Measurements from ENCODE around the gene TNC.

TNC gene

GRCh38 chr9:115005322-115005721, 112.6 kb downstream of the TNC start:
- FAIRE-seq, result no peak

- FAIRE-seq, result no peak
These were observed 113.4 kb downstream of the TNC start for GRCh38 chr9:115004545-115004944.

- no peak for FAIRE-seq
These were observed 115.4 kb downstream of the TNC start for GRCh38 chr9:115002371-115003120.

- FAIRE-seq, result no peak
These were observed 117.7 kb downstream of the TNC start for GRCh38 chr9:115000217-115000639.

GRCh38 chr9:114998326-114998725, 119.6 kb downstream of the TNC start:
- FAIRE-seq, result no peak

- no peak for FAIRE-seq
These were observed 122.2 kb downstream of the TNC start for GRCh38 chr9:114995681-114996221.

- no peak for FAIRE-seq
These were observed 123.2 kb downstream of the TNC start for GRCh38 chr9:114994768-114995167.

- no peak for FAIRE-seq
These were observed 126.1 kb downstream of the TNC start for GRCh38 chr9:114991861-114992260.

- FAIRE-seq, result no peak
These were observed 127.1 kb downstream of the TNC start for GRCh38 chr9:114990901-114991300.

GRCh38 chr9:114989600-114990410, 128.2 kb downstream of the TNC start:
- FAIRE-seq, result no peak

GRCh38 chr9:114988962-114989599, 128.9 kb downstream of the TNC start:
- FAIRE-seq, result no peak

GRCh38 chr9:114987116-114987515, 130.8 kb downstream of the TNC start:
- no peak for FAIRE-seq

- FAIRE-seq, result no peak
These were observed 131.9 kb downstream of the TNC start for GRCh38 chr9:114985959-114986501.

GRCh38 chr9:114981063-114981462, 136.9 kb downstream of the TNC start:
- no peak for FAIRE-seq

GRCh38 chr9:114973216-114973615, 144.7 kb downstream of the TNC start:
- FAIRE-seq, result no peak

- no peak for FAIRE-seq
These were observed 145.3 kb downstream of the TNC start for GRCh38 chr9:114972510-114973136.
